ENCODE results near the gene TRMT11.

TRMT11 gene

DNA sequence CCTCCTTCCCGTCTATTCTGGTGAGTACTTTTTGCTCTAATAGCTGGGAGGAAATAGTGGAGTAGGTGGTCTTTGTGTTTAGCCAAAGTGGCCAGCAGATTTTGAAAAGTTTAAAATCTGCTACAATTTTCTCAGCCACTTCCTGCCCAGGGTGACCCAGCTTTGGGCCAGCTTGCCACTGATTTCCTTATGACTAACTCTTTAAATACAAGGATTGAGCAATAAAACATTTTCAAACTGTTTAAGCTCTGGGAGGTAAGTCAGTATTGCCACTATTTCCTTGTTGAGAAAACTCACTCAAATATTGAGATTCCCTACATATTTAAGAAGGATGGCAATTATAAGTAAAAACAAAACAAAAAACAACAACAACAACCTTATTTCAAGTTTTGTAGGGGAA, 54.5 kb downstream of the TRMT11 start:
- Histone ChIP-seq H2AFZ (ENCODE audit: low read depth, low read length, severe bottlenecking) (no peak overlapping the region), H3K27me3 (ENCODE audit: low read length) (no peaks in the 10 kb centered on the region), H3K27ac (ENCODE audit: low read depth, low read length) (no peak overlapping the region), H3K4me2 (ENCODE audit: low read depth, low read length, poor library complexity, severe bottlenecking) (no peak overlapping the region), H3K4me3 (ENCODE audit: insufficient read depth, low read length, poor library complexity, severe bottlenecking) (no peak overlapping the region), H3K9me2 (replicated peaks; ENCODE audit: insufficient read depth, low read length) (no peaks in the 10 kb centered on the region), H3K9ac (ENCODE audit: low read length) (no peak overlapping the region), H3K36me3 (ENCODE audit: low read length) (peaks cover 41% of the 10 kb centered on the region), H3F3A (ENCODE audit: insufficient read depth) (0 out of 2 replicates have a peak, but pooled peaks cover 3% of the 10 kb centered on the region), H3K9me3 (ENCODE audit: insufficient read depth, low read length) (no peaks in the 10 kb centered on the region), H3K79me2 (ENCODE audit: insufficient read depth, low read length) (no peaks in the 10 kb centered on the region), H4K20me1 (ENCODE audit: low read depth, low read length) (no peaks in the 10 kb centered on the region)
- TF ChIP-seq EZH2phosphoT487 (conservative IDR thresholded peaks at IDR 0.05; ENCODE audit: low read length), result no peak
- TF ChIP-seq, protein P1, sequence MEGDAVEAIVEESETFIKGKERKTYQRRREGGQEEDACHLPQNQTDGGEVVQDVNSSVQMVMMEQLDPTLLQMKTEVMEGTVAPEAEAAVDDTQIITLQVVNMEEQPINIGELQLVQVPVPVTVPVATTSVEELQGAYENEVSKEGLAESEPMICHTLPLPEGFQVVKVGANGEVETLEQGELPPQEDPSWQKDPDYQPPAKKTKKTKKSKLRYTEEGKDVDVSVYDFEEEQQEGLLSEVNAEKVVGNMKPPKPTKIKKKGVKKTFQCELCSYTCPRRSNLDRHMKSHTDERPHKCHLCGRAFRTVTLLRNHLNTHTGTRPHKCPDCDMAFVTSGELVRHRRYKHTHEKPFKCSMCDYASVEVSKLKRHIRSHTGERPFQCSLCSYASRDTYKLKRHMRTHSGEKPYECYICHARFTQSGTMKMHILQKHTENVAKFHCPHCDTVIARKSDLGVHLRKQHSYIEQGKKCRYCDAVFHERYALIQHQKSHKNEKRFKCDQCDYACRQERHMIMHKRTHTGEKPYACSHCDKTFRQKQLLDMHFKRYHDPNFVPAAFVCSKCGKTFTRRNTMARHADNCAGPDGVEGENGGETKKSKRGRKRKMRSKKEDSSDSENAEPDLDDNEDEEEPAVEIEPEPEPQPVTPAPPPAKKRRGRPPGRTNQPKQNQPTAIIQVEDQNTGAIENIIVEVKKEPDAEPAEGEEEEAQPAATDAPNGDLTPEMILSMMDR (IDR thresholded peaks at IDR 0.05; ENCODE audit: insufficient read depth, low read length, poor library complexity, severe bottlenecking), result no peak

DNA sequence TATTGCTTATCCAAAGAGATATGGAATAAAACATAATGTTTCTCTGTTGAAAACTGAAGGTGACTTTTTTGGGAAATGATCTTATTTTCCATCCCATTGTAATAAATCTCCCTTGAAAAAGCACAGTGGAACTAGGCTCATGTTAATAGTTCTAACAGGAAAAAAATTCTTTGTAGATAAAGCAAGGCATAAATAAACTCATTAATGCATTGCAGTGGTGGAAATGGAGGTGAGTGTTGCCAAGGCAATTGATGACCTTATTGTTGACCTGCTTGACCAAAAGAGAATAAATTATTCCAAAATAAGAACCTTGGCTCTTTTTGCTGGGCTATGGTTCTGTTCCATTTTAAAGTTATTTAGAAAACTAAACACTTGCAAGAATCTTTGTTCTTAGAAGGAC, 55.2 kb downstream of the TRMT11 start:
- no peaks in the 10 kb centered on the region for H4K20me1 ChIP-seq (ENCODE audit: low read depth, low read length)
- H3K27ac ChIP-seq (ENCODE audit: low read depth, low read length), result no peak overlapping the region
- H3K79me2 ChIP-seq (ENCODE audit: insufficient read depth, low read length), result no peaks in the 10 kb centered on the region
- H3K9me3 ChIP-seq (ENCODE audit: insufficient read depth, low read length), result no peaks in the 10 kb centered on the region
- no peak overlapping the region for H3K4me3 ChIP-seq (ENCODE audit: insufficient read depth, low read length, poor library complexity, severe bottlenecking)
- H3K9ac ChIP-seq (ENCODE audit: low read length), result no peak overlapping the region
- H3K36me3 ChIP-seq (ENCODE audit: low read length), result peaks cover 41% of the 10 kb centered on the region
- H3K27me3 ChIP-seq (ENCODE audit: low read length), result no peaks in the 10 kb centered on the region
- no peak for TF ChIP-seq EZH2phosphoT487 (conservative IDR thresholded peaks at IDR 0.05; ENCODE audit: low read length)
- TF ChIP-seq, protein P1 (IDR thresholded peaks at IDR 0.05; ENCODE audit: insufficient read depth, low read length, poor library complexity, severe bottlenecking), result no peak
- no peaks in the 10 kb centered on the region for H3K9me2 ChIP-seq (replicated peaks; ENCODE audit: insufficient read depth, low read length)
- 0 out of 2 replicates have a peak, but pooled peaks cover 3% of the 10 kb centered on the region for H3F3A ChIP-seq (ENCODE audit: insufficient read depth)
- H3K4me2 ChIP-seq (ENCODE audit: low read depth, low read length, poor library complexity, severe bottlenecking), result no peak overlapping the region
- no peak overlapping the region for H2AFZ ChIP-seq (ENCODE audit: low read depth, low read length, severe bottlenecking)

DNA sequence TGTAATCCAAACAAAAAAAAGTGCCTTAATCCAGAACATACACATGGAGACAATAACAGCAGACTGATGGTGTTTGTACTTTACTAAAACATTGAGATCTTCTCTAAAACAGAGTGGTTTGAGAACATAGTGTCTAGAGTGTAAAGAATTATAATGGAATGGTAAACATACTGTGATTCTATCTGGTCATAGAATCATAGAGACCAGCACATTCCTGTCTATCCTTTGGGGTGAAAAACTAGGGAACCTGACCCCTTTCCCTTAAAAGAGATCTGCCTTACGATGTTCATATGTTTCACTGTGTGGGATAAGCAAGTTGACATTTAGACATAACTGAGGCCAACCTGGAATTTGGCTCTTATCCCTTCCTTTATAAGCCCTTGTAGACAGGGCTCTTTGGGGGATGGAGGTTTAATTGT, 55.7 kb downstream of the TRMT11 start:
- H3K27me3 ChIP-seq (ENCODE audit: low read length), result no peaks in the 10 kb centered on the region
- no peak overlapping the region for H3K4me2 ChIP-seq (ENCODE audit: low read depth, low read length, poor library complexity, severe bottlenecking)
- H3K9me3 ChIP-seq (ENCODE audit: insufficient read depth, low read length), result no peaks in the 10 kb centered on the region
- H3F3A ChIP-seq (ENCODE audit: insufficient read depth), result 0 out of 2 replicates have a peak, but pooled peaks cover 3% of the 10 kb centered on the region
- H3K27ac ChIP-seq (ENCODE audit: low read depth, low read length), result no peak overlapping the region
- no peaks in the 10 kb centered on the region for H3K9me2 ChIP-seq (replicated peaks; ENCODE audit: insufficient read depth, low read length)
- TF ChIP-seq, protein P1 (IDR thresholded peaks at IDR 0.05; ENCODE audit: insufficient read depth, low read length, poor library complexity, severe bottlenecking), result no peak
- no peaks in the 10 kb centered on the region for H4K20me1 ChIP-seq (ENCODE audit: low read depth, low read length)
- H3K9ac ChIP-seq (ENCODE audit: low read length), result no peak overlapping the region
- no peak overlapping the region for H2AFZ ChIP-seq (ENCODE audit: low read depth, low read length, severe bottlenecking)
- peaks cover 41% of the 10 kb centered on the region for H3K36me3 ChIP-seq (ENCODE audit: low read length)
- no peaks in the 10 kb centered on the region for H3K79me2 ChIP-seq (ENCODE audit: insufficient read depth, low read length)
- no peak overlapping the region for H3K4me3 ChIP-seq (ENCODE audit: insufficient read depth, low read length, poor library complexity, severe bottlenecking)

All from SU-DHL-6 (cell line).